Jurkat, Clone E6-1 (cell line): ENCODE data around the gene SPPL3.
"Not testable (repeated sequence)": the region's sequence is repeated elsewhere in the genome, so short reads cannot be mapped to it uniquely, and the experiment has no call there.

Experiments
- DNase-seq: peaks from one replicate; pipeline ENCODE4 v3.0.0-alpha.2; 2011; ENCODE audit warnings: low read depth, low spot score
- H3K4me3 ChIP-seq: 2 replicates; pipeline ENCODE4 v1.5.1; 2011; ENCODE audit warnings: mild to moderate bottlenecking, low read length, control low read depth, moderate library complexity

The SPPL3 gene

GRCh38 chr12:120739031-120739762, 165.0 kb downstream of the SPPL3 start:
- DNase-seq: no peak
- H3K4me3 ChIP-seq: no peak overlapping the region

- no peak for DNase-seq
- no peak overlapping the region for H3K4me3 ChIP-seq
These were observed 165.7 kb downstream of the SPPL3 start for GRCh38 chr12:120738252-120739030.

GRCh38 chr12:120737557-120738251, 166.5 kb downstream of the SPPL3 start:
- DNase-seq: no peak
- no peak overlapping the region for H3K4me3 ChIP-seq

GRCh38 chr12:120736404-120737331, 167.5 kb downstream of the SPPL3 start:
- no peak overlapping the region for H3K4me3 ChIP-seq
- DNase-seq: no peak

- DNase-seq: no peak
- no peak overlapping the region for H3K4me3 ChIP-seq
These were observed 169.0 kb downstream of the SPPL3 start for GRCh38 chr12:120735181-120735580.

GRCh38 chr12:120734210-120734609, 169.9 kb downstream of the SPPL3 start:
- DNase-seq: no peak
- no peak overlapping the region for H3K4me3 ChIP-seq

GRCh38 chr12:120733574-120733973, 170.6 kb downstream of the SPPL3 start:
- DNase-seq: no peak
- H3K4me3 ChIP-seq: no peak overlapping the region

- H3K4me3 ChIP-seq, DNase-seq: not testable (repeated sequence)
These were observed 172.0 kb downstream of the SPPL3 start for GRCh38 chr12:120732198-120732597.

- no peak for DNase-seq
- H3K4me3 ChIP-seq: no peak overlapping the region
These were observed 177.2 kb downstream of the SPPL3 start for GRCh38 chr12:120726961-120727360.

GRCh38 chr12:120726510-120726793, 177.7 kb downstream of the SPPL3 start:
- DNase-seq: no peak
- H3K4me3 ChIP-seq: peak overlapping the region; percentile 65

- DNase-seq: peak; percentile 65
These were observed 178.3 kb downstream of the SPPL3 start, which contains the start of gene ACADS for GRCh38 chr12:120725659-120726509. ACADS (plus strand) TSS chr12:120725826; CDS start chr12:120725886, 60 bp downstream.

GRCh38 chr12:120725151-120725658, 179.0 kb downstream of the SPPL3 start:
- DNase-seq: no peak
- peak overlapping the region; percentile 65 for H3K4me3 ChIP-seq

More at GRCh38 chr12:120725659-120726509, 178.3 kb downstream of the SPPL3 start, which contains the start of gene ACADS:
- H3K4me3 ChIP-seq: peak within 1 kb of the TSS; percentile 65

GRCh38 chr12:120724720-120725119, 179.4 kb downstream of the SPPL3 start:
- DNase-seq: no peak
- no peak overlapping the region for H3K4me3 ChIP-seq

GRCh38 chr12:120722784-120723183, 181.4 kb downstream of the SPPL3 start:
- no peak overlapping the region for H3K4me3 ChIP-seq
- no peak for DNase-seq

GRCh38 chr12:120721866-120722265, 182.3 kb downstream of the SPPL3 start:
- no peak overlapping the region for H3K4me3 ChIP-seq
- no peak for DNase-seq

GRCh38 chr12:120720987-120721801, 183.0 kb downstream of the SPPL3 start:
- no peak for DNase-seq
- H3K4me3 ChIP-seq: no peak overlapping the region
